Endothelial cell of umbilical vein (primary cell): ENCODE results near the gene LPA. TPM values are rescaled to one million over a fixed set of nuclear protein-coding genes. Genes with fewer than 3 reads are reported as not detected.

ENCODE experiments used
- BruUV-seq: library from RNA; stranded (reverse); fragments of 400-500 nt; replicated peaks from 2 replicates; lab custom pipeline; 2021; lab: Mats Ljungman, UMichigan
- CTCF ChIA-PET: fragments of 300-600, 350-600 bp; sonication (Branson Sonifier 250); formaldehyde crosslinking; loops from one replicate; lab custom pipeline; 2021; ENCODE audit warnings: antibody characterized with exemption, inconsistent platforms; lab: Charles Lee
- POLR2A ChIA-PET: fragments of 300-600, 350-600 bp; sonication (Branson Sonifier 250); formaldehyde crosslinking; loops from one replicate; lab custom pipeline; 2021; ENCODE audit warnings: antibody characterized with exemption, inconsistent platforms; lab: Charles Lee
- DNase-seq: peaks from one replicate; pipeline ENCODE4 v3.0.0-alpha.2; 2011; ENCODE audit warnings: low read depth, low spot score
- FAIRE-seq: peaks from 2 replicates; lab custom pipeline; 2011; peaks lifted over from hg19 to GRCh38; lab: Jason Lieb, UNC
- H2AFZ ChIP-seq: 2 replicates; pipeline ENCODE4 v1.6.0; 2012; ENCODE audit warnings: low read depth, low read length, control low read depth, inconsistent platforms
- H3K27ac ChIP-seq: 2 replicates; pipeline ENCODE4 v1.5.1; 2011; ENCODE audit warnings: low read depth, mild to moderate bottlenecking, control low read depth, low read length, moderate library complexity; ENCODE audit not compliant: insufficient read depth
- H3K27me3 ChIP-seq, 2 experiments: 2 replicates each; pipeline versions ENCODE4 v1.6.0 to v1.6.1; 2011; ENCODE audit warnings: low read length in 2 of 2, mixed read lengths in 1 of 2; ENCODE audit not compliant: control insufficient read depth in 2 of 2, insufficient read depth in 2 of 2
- H3K36me3 ChIP-seq, 2 experiments: 2 replicates in 1 of 2; 3 replicates in 1 of 2; pipeline ENCODE4 v1.5.1; 2011; ENCODE audit warnings: low read length in 2 of 2, mild to moderate bottlenecking in 1 of 2, moderate library complexity in 1 of 2; ENCODE audit not compliant: control insufficient read depth in 2 of 2, insufficient read depth in 2 of 2; ENCODE audit errors: extremely low read depth in 1 of 2
- H3K4me1 ChIP-seq: 3 replicates; pipeline ENCODE4 v1.5.1; 2011; ENCODE audit warnings: mild to moderate bottlenecking, low read length; ENCODE audit not compliant: control insufficient read depth, insufficient read depth; ENCODE audit errors: extremely low read depth
- H3K4me2 ChIP-seq: 2 replicates; pipeline ENCODE4 v1.6.1; 2011; ENCODE audit warnings: low read length, control low read depth, mixed read lengths; ENCODE audit not compliant: insufficient read depth
- H3K4me3 ChIP-seq, 3 experiments: fragments of 200-600 bp in 1 of 3; sonication (generic), shearing (Covaris generic) in 1 of 3; replicated peaks in 1 of 3; 2 replicates each; pipeline ENCODE4 v1.5.1; 2011 to 2016; ENCODE audit warnings: control low read depth in 3 of 3, low read length in 3 of 3, mild to moderate bottlenecking in 2 of 3, inconsistent platforms in 1 of 3, low read depth in 1 of 3, moderate library complexity in 1 of 3; ENCODE audit not compliant: insufficient read depth in 1 of 3
- H3K79me2 ChIP-seq: 2 replicates; pipeline ENCODE4 v1.6.0; 2012; ENCODE audit warnings: low read length, inconsistent platforms; ENCODE audit not compliant: control insufficient read depth, insufficient read depth
- H3K9ac ChIP-seq: replicated peaks from 2 replicates; pipeline ENCODE3; 2011; ENCODE audit warnings: low read length, control low read depth; ENCODE audit not compliant: insufficient read depth; ENCODE audit errors: extremely low read depth
- H3K9me1 ChIP-seq: replicated peaks from 3 replicates; pipeline ENCODE4 v1.6.0; 2011; ENCODE audit warnings: mild to moderate bottlenecking, low read length; ENCODE audit not compliant: control insufficient read depth, insufficient read depth; ENCODE audit errors: extremely low read depth
- H3K9me3 ChIP-seq: replicated peaks from 2 replicates; pipeline ENCODE4 v1.5.1; 2012; ENCODE audit warnings: low read length, inconsistent platforms; ENCODE audit not compliant: control insufficient read depth, insufficient read depth
- H4K20me1 ChIP-seq: replicated peaks from 2 replicates; pipeline ENCODE3; 2011; ENCODE audit warnings: mild to moderate bottlenecking, low read length; ENCODE audit not compliant: control insufficient read depth, insufficient read depth; ENCODE audit errors: extremely low read depth
- CTCF ChIP-seq, 2 donors: IDR thresholded peaks; 1 replicate in 1 of 2; 2 replicates in 1 of 2; pipeline ENCODE4 v1.5.1; 2011; ENCODE audit warnings: low read length in 2 of 2, mild to moderate bottlenecking in 2 of 2, moderate library complexity in 2 of 2, control low read depth in 1 of 2, inconsistent platforms in 1 of 2, low read depth in 1 of 2; ENCODE audit not compliant: insufficient read depth in 1 of 2; ENCODE audit errors: extremely low read depth in 1 of 2
- EZH2 ChIP-seq: IDR thresholded peaks from 2 replicates; pipeline ENCODE4 v1.6.1; 2012; ENCODE audit warnings: borderline replicate concordance, low read depth, mild to moderate bottlenecking, moderate library complexity, low read length, inconsistent platforms; ENCODE audit not compliant: severe bottlenecking
- FOS ChIP-seq: IDR thresholded peaks from 2 replicates; pipeline ENCODE4 v1.6.1; 2011; ENCODE audit warnings: mild to moderate bottlenecking, low read length, moderate library complexity, borderline replicate concordance; ENCODE audit not compliant: insufficient read depth
- GATA2 ChIP-seq: IDR thresholded peaks from 2 replicates; pipeline ENCODE4 v1.7.0; 2011; ENCODE audit warnings: low read depth, mild to moderate bottlenecking, moderate library complexity, mixed read lengths, low read length; ENCODE audit not compliant: insufficient read length, insufficient read depth
- JUN ChIP-seq: IDR thresholded peaks from 2 replicates; pipeline ENCODE4 v1.6.1; 2011; ENCODE audit warnings: borderline replicate concordance, low read depth; ENCODE audit not compliant: insufficient read length, insufficient read depth
- MAX ChIP-seq: IDR thresholded peaks from 2 replicates; pipeline ENCODE4 v1.6.1; 2011; ENCODE audit not compliant: insufficient read depth, insufficient read length
- MYC ChIP-seq: IDR thresholded peaks from one replicate; pipeline ENCODE4 v1.6.1; 2011; ENCODE audit warnings: mild to moderate bottlenecking, low read depth, low read length
- POLR2A ChIP-seq: IDR thresholded peaks from 2 replicates; pipeline ENCODE4 v1.6.1; 2012; ENCODE audit warnings: low read depth, mild to moderate bottlenecking, control low read depth, low read length
- POLR2AphosphoS5 ChIP-seq: IDR thresholded peaks from 2 replicates; pipeline ENCODE4 v1.6.1; 2012; ENCODE audit warnings: low read depth, mild to moderate bottlenecking, control low read depth, low read length, moderate library complexity; ENCODE audit not compliant: insufficient read depth
- dilution Hi-C: fragments of 300-500 bp; cut with MboI; formaldehyde crosslinking; loops from one replicate; pipeline ENCODE4 v1.15.0; 2019; ENCODE audit warnings: low sequenced_read_pairs; ENCODE audit not compliant: extremely low pct_ligation_motif_present
- intact Hi-C: fragments of 100-400 bp; cut with micrococcal nuclease; formaldehyde crosslinking; loops from one replicate; pipeline ENCODE4 v1.10.0; 2022
- polyA plus RNA-seq, 4 experiments: library from polyadenylated mRNA; depleted of rRNA in 3 of 4; stranded (reverse) in 3 of 4; unstranded in 1 of 4; fragments of >200 nt; gene quantifications; 2 replicates each; pipeline versions ENCODE4 v1.2.1 to v1.2.3, GENCODE V29; 2011 to 2012; ENCODE audit warnings: missing spikeins in 1 of 4
- total RNA-seq: library from RNA; stranded (reverse); gene quantifications from 2 replicates; pipeline ENCODE4 v1.2.3, GENCODE V29; 2021

LPA gene
- total and polyA plus RNA-seq, 2 donors (not counting 3 experiments of a cell fraction or from before 2014, with no cell fraction given): not detected

- H3K27ac ChIP-seq: no peak overlapping the region
- no peaks in the 10 kb centered on the region for H3K36me3 ChIP-seq
- intact Hi-C loops (no loop called here), dilution Hi-C loops (no loop called here)
- no peak overlapping the region for H2AFZ ChIP-seq
- DNase-seq (no peak), FAIRE-seq (no peak)
- CTCF ChIA-PET: no interaction called here
- peaks cover 6% of the 10 kb centered on the region for H3K9me3 ChIP-seq
- no peak overlapping the region for H3K4me3 ChIP-seq
- H3K9ac ChIP-seq: no peak overlapping the region
- BruUV-seq: no TSS peak
- no peak overlapping the region for H3K4me2 ChIP-seq
- TF ChIP-seq POLR2A (no peak), GATA2 (no peak), FOS (no peak), EZH2 (no peak), CTCF (IDR thresholded peaks at IDR 0.05; ENCODE audit: extremely low read depth in 1 of 2, insufficient read depth in 1 of 2, low read depth in 1 of 2, low read length in 2 of 2) (no peak), MYC (no peak), JUN (no peak), POLR2AphosphoS5 (no peak), MAX (no peak)
- no peaks in the 10 kb centered on the region for H3K79me2 ChIP-seq
- POLR2A ChIA-PET: no interaction called here
- no peaks in the 10 kb centered on the region for H3K4me1 ChIP-seq
- H4K20me1 ChIP-seq: no peaks in the 10 kb centered on the region
- H3K9me1 ChIP-seq: no peaks in the 10 kb centered on the region
- no peaks in the 10 kb centered on the region for H3K27me3 ChIP-seq
Measured at GRCh38 chr6:160583794-160584193, 80.3 kb downstream of the LPA start.
